Right atrium auricular region (tissue), 2 donors: ENCODE data around the gene RSRC2. TPM values are rescaled to one million over a fixed set of nuclear protein-coding genes. Genes with fewer than 3 reads are reported as not detected.

ENCODE experiments used
- DNase-seq: peaks from one replicate; pipeline ENCODE4 v3.0.0-alpha.2; 2019; ENCODE audit warnings: low spot score
- H3K27ac ChIP-seq, 2 donors: fragments of 200-600 bp; sonication (generic); 1 replicate in 1 of 2; 2 replicates in 1 of 2; pipeline ENCODE4 v1.5.1; 2016 to 2019
- H3K27me3 ChIP-seq, 2 donors: fragments of 200-600 bp; sonication (generic); one replicate each; pipeline versions ENCODE4 v1.5.1 to v1.6.0; 2017 to 2019
- H3K36me3 ChIP-seq: fragments of 200-600 bp; sonication (generic); one replicate; pipeline ENCODE4 v1.5.1; 2016
- H3K4me1 ChIP-seq, 2 donors: fragments of 200-600 bp; sonication (generic); one replicate each; pipeline versions ENCODE4 v1.5.1 to v1.6.0; 2017 to 2019
- H3K4me3 ChIP-seq, 2 donors: fragments of 200-600 bp; sonication (generic); 1 replicate in 1 of 2; 2 replicates in 1 of 2; pipeline ENCODE4 v1.5.1; 2017 to 2019; ENCODE audit warnings: mild to moderate bottlenecking in 1 of 2, moderate library complexity in 1 of 2
- H3K9me3 ChIP-seq, 2 donors: fragments of 200-600 bp; sonication (generic); one replicate each; pipeline ENCODE4 v1.5.1; 2019
- CTCF ChIP-seq, 2 donors: fragments of 200-600 bp; sonication (generic); IDR thresholded peaks; one replicate each; pipeline ENCODE4 v1.5.1; 2019; ENCODE audit warnings: antibody characterized with exemption in 2 of 2
- total RNA-seq, 2 donors: library from RNA; depleted of rRNA; stranded (reverse); fragments of >200 nt; gene quantifications; one replicate each; pipeline ENCODE4 v1.1.0, GENCODE V29; 2016

The RSRC2 gene
- total RNA-seq, 2 donors from 2014 or later: 35.6 to 36.6 TPM

- Histone ChIP-seq H3K4me1 (no peaks in the 10 kb centered on the region), H3K27ac (no peak overlapping the region), H3K4me3 (no peak overlapping the region), H3K9me3 (no peaks in the 10 kb centered on the region), H3K27me3 (no peaks in the 10 kb centered on the region), H3K36me3 (no peaks in the 10 kb centered on the region)
- no peak for DNase-seq
- TF ChIP-seq CTCF (IDR thresholded peaks at IDR 0.05): no peak
Observed at GRCh38 chr12:122454250-122454721, 72.5 kb downstream of the RSRC2 start.

Other genes with a start within 250 kb of the RSRC2 start
- gene CLIP1, start 104.3 kb downstream of the RSRC2 start, total RNA-seq: 100 to 1,000 TPM in 1 of 2 donors, 10 to 100 TPM in 1; 91.5 to 153 TPM
- gene ZCCHC8, start 26.0 kb downstream of the RSRC2 start, total RNA-seq: 1 to 10 TPM; 7.5 to 9.6 TPM
- 1 to 10 TPM; 2.2 to 3.0 TPM for gene KNTC1, start 313 bp upstream of the RSRC2 start, total RNA-seq
- gene HCAR2, start 176.4 kb upstream of the RSRC2 start, total RNA-seq: under 1 TPM in 1 of 2 donors, not detected in 1; 0.79 TPM
- not detected for gene HCAR3, start 189.9 kb upstream of the RSRC2 start, total RNA-seq
- gene HCAR1, start 203.9 kb upstream of the RSRC2 start, total RNA-seq: under 1 TPM in 1 of 2 donors, not detected in 1; 0.12 TPM
- gene DENR, start 225.9 kb upstream of the RSRC2 start, total RNA-seq: 10 to 100 TPM; 14.7 to 16.1 TPM
- gene CCDC62, start 247.6 kb upstream of the RSRC2 start, total RNA-seq: under 1 TPM; 0.48 to 0.67 TPM